GM19023 (cell line): ENCODE measurements around the gene EPN2.
"Not testable (repeated sequence)": the region's sequence is repeated elsewhere in the genome, so short reads cannot be mapped to it uniquely, and the experiment has no call there.

Source experiments
- ATAC-seq: cut with Tn5 transposase; IDR thresholded peaks from one replicate; pipeline ENCODE4 v1.9.1; 2021; ENCODE audit warnings: mild to moderate bottlenecking, moderate library complexity; ENCODE audit not compliant: unreplicated experiment

The EPN2 gene

DNA sequence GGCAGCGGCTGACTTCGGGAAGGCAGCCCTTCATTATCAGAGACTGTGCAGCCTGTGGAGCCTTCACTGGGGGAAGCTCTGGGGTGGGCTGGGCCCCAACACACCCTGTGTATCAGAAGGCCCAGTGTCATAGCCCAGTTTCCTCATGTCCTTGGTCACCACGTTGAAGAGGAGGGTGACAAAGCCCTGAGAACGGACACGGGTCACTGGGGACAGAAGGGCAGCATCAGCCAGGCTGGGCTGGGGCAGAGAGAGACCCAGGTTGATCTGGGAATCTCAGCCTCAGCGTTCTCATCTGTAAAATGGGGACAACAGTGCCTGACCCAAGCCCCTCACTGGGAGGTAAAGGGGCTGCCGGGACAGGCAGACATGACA is 106.1 kb downstream of the EPN2 start:
- no peak for ATAC-seq

DNA sequence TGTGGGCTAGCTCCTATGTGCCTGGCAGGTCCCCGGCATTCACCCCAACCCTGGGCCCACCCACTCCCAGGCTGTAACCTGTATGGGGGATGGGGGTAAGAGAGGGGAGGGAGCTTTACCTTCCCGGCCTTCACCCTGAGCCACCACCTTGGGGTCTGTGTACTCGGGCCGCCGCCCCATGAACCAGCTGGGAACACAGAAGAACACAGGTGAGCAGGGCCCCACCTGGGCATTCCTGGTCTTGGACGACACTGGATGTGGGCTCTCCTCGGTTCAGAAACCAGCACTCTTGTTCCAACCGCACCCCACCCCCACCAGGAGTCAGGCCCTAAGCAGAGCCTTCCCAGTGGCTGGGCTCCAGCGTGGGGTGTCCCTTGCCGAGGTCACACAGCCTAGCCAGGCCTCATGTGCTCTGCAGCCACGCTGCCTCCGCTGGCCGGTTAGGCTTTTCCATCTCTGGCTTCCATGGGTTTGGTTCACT is 106.5 kb downstream of the EPN2 start:
- ATAC-seq: no peak

DNA sequence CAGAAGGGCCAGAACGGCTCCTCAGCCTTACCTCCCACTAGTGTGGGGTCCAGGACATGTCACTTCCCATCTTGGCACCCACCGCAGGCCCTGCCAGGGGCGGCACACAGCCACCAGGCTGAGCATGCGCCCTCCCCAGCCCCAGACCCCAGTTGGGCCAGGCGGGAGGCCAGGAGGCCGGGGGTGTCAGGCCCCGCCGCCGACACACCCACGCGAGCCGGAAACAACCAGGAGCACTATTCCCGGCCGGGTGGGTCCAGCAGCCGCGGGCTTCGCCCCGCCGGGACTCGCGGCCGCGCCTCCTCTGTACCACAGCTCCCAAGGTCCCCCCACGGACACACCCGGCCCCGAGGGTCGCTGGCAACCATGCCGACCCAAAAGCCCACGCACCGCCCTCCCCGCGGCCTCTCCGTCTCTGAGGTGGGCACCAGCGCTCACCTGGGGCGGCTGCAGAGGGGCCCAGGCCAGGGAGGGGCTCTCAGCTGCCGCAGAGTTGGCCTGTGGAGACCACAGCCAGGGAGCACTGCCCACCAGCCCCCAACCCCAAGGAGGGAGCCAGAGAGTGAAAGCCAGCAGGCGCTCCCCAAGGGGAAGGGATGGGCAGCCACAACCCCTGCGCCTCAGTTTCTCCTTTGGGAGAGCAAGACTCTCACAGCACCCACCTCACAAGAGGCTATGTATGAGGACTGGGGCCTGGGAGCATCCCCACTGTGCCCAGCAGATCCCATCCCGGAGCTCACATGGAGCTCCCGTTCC is 107.3 kb downstream of the EPN2 start:
- ATAC-seq: no peak

DNA sequence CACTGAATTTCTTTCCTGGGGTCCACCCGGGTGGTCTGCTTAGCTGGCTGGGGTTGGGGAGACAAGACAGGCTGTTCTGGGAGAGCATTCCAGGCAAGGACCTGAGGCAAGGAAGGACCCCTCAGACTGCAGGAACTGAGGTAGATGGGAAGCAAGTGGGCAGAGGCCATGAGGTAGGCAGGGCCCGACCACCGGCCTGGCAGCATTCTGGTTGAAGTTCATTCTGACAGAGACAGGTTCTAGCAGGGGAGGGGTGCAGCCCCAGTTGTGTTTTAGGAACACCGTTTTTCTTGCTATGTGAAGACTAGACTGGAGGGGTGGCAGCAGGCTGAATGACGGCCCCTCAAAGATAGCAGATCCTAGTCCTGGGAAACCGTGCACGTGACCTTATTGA is 107.9 kb downstream of the EPN2 start:
- no peak for ATAC-seq

DNA sequence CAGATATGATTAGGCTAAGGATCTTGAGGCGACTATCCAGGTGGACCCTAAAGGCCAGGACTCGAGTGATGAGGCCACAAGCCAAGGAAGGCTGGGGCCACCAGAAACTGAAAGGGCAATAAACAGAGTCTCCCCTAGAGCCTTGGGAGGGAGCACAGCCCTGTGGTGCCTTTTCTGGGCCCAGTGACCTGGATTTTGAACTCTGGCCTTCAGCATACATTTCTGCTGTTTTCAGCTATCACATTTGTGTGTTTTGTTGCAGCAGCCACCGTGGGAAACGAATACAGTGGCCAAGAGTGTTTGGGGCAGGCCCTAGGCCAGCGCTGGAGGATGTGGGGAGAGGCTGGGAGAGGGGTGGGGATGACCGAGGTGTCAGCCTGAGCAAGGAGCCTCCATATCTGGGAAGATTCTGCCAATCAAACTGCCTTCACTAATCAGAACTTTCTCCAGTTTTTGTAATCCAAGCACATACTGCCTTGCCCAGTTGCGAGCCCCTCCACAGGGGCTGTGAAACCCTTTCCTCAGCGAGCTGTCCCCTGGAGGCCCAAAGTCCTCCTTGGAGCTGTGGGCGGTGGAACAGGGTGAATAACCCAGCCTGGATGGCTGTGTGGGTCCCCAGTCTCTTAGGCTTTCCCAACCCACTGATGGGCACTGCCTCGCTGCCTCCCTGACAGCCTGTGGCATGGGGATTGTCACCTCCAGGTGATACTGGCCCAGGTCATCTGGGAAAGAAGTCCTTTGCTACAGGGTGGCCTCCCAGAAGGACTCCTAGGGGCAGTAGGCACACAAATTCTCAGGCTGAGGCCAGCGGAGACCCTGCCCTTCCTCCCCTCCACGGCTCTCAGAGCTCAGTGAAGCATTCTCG is 108.6 kb downstream of the EPN2 start:
- no peak for ATAC-seq

DNA sequence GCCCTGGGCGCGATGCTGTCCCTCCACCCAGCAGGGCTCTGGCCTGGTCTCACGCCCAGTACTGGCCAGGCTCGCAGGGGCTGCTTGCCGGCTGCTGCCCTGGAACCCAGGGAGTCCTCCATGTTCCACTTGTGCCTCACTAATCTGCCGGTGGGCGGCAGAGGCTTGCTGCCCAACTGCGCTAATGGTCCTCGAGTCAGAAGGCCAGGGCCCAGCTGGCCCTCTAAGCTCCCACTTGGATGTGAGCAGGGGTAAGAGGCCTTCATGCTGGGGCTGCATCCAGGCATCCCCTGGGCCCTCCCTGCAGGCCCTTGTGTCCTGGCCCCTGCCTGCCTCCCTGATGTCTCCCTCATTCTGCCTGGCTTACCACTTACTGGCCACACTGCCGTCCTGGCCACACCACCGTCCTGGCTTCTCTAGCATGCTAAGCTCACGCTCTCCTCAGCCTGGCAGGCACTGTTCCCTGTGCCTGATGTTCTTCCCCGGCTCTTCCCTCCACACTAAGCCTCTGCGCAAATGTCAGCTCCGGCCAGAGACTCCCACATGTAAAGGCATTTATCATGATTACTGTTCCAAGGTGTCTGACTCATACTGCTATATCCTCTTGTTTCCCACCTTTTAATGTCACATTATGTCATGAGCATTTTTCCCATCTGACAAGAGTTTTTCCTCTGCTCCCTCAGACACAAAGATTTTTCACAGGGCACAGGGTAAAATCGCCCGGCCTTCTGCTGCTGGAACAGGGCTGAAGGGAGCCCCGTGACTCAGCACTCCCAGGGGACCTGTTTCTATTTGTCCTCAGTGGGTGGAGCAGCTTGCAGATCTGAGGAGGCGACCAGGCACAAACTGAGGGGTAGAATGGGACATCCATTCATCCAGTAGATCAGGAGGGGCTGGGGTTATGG is 109.4 kb downstream of the EPN2 start:
- no peak for ATAC-seq

DNA sequence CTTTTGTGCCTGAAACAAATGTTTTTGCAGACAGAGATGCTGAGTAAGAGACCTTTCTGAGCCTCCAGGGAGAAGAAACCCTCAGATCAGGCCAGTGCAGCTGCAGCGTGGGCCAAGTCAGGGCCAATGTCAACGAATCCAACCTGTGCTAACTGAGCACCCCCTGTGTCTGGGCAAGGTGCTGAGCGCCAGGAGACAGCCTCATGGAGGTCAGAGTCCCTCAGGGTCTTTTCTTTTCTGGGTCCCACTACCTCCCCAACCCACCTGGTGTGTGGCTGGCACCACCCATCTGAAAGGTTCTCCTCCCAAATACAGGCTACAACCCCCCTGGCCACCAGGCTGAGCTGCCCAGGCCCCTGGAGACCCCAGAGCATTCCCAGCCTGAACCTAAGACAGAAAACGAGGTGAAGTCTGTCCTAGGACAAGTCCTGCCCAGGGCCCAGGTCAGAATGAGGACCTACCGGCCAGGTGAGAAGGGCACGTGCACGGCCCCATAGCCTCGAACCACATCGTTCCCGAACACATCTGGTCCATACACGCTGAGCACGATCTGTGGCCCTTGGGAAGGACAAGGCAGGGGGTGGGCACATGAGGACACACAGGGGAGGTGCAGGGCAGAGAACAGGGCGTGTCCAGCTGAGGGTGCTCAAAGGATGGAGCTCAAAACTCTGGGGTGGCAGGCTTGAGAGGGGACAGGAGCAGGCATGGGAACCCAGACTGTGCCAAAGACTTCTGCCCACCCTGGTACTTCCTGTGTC is 110.3 kb downstream of the EPN2 start:
- no peak for ATAC-seq

DNA sequence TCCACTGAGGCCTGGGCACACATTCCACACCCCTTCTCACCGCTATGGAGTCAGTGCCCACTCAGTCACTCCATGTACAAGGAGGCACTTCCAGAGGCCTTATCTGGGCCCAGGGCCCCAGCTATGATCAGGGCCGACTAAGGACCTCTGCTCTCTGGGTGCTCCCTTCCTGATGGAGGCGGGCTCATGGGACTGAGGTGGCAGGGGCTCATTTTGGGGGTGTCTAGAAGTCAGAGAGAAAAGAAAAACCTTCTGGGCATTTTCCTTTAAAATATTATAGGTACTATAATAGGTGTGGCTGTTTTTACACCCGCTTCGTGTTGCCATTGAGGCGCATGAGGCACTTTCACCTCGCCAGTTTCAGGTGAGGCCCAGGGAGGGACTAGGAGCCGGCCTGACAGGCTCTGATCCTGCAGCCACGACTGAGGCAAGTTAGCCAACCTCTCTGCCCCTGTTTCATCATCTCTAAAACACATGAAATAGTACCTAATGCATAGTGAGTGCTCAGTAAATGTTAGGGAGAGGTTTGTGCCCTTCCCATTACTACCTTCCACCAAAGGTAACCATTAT is 111.0 kb downstream of the EPN2 start:
- no peak for ATAC-seq

DNA sequence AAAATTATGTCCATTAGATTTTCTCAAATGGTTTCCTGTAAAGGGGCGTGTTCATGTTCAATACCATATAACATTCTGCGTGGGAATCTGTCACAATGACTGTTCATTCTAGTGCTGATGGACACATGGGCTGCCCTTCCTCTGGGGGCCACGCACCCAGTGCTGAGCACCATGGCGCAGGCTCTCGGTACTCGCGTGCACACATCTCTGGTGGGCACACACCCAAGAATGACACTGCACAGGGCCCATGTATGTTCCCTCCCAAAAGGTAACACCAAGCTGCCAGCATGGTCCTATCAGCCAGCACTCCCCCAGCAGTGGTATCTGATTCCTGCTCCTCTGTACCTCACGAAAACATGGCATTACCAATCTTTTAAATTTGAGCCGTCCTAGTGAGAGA is 111.6 kb downstream of the EPN2 start:
- ATAC-seq: no peak

DNA sequence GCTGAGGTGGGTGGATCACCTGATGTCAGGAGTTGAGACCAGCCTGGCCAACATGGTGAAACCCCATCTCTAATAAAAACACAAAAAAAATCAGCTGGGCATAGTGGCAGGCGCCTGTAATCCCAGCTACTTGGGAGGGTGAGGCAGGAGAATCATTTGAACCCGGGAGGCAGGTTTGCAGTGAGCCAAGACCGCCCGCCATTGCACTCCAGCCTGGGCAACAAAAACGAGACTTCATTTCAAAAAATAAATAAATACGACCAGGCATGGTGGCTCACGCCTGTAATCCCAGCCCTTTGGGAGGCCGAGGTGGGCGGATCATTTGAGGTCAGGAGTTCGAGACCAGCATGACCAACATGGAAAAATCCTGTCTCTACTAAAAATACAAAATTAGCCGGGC is 116.2 kb downstream of the EPN2 start:
- ATAC-seq: not testable (repeated sequence)

DNA sequence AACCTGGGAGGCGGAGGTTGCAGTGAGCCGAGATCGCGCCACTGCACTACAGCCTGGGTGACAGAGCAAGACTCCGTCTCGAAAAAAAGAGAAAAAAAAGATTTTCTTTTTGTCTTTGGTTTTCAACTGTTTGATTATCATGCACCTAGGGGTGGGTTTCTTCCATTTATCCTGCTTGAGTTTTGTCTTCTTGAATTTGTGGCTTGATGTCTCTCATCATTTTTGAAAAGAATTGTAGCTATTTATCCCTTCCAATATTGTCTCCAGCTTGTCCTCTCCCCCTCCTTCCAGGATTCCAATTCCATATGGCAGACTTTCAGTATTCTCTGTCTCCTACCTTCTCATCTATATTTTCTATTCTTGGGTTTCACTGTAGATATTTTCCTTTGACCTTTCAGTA is 117.6 kb downstream of the EPN2 start:
- no peak for ATAC-seq

DNA sequence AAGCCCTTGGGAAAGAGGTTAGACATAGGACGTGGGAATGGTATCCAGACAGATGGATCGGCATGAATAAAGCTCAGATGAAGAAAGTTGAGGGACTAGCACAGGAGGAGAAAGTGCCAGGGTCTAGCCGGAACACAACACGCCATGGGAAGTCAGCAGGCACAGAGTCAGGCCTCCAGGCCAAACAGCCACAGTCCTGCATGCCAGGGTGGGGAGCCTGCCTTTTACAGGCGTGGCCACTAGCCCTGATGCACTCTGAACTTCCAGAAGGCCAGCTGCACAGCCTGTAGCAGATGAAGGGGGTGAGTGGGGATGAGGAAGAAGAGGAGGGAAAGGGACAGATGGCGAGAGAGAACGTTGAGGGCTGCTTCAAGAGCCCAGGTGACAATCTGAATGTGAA is 120.2 kb downstream of the EPN2 start:
- ATAC-seq: no peak

DNA sequence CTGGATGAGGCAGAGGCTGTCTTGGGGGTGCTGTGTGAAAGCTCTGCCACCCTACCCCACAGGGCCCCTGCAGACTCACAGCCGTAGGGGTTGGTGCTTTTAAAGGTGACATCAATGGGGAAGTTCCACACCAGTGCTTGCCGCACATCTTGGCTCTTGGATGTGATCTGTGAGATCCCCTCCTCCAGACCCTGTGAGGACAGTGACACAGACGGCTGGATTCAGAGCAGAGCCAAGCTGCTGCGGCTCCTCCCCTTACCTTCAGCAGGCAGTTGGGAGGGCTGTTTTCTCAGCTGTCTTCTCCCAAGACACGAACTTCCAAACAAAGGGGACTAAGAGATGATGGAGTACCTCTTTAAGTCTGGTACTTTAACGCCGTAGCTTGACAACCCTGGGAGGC is 120.6 kb downstream of the EPN2 start:
- no peak for ATAC-seq

DNA sequence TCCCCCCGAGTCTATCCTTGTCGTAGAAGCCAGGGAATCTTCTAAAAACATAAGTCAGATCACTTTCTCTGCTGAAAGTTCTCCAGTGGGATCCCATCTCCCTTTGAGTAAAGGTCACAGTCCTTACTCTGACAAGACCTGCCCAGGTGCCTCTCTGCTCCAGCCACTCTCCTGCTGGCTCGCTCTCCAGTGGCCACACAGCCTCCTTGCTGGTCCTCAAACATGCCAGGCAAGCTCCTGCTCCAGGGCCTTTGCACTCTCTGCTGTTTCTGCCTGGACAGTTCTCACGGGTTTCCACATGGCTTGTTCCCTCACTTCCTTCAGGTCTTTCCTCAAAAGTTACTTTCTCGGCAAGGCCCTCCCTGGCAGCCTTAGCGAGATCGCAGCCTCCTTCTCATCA is 122.0 kb downstream of the EPN2 start:
- ATAC-seq: no peak

DNA sequence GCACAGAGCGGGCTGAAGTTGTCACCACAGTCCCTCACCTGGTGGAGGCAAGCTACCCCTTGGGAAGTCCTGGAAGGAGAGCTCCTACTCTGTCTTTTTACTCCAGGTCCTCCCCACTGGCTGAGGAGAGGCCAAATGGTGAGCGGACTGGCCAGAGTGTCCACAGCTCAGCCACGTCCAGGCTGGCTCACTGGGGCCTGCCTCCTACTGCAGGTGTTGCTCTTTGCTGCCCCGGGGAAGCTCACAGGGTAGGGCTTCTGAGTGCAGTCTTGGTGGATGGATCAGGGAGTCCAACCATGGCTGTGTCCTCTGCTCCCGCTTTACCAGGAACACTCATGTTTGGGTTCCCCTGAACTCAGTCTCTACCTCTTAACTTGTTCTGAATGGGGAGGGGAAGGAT is 122.7 kb downstream of the EPN2 start:
- no peak for ATAC-seq

DNA sequence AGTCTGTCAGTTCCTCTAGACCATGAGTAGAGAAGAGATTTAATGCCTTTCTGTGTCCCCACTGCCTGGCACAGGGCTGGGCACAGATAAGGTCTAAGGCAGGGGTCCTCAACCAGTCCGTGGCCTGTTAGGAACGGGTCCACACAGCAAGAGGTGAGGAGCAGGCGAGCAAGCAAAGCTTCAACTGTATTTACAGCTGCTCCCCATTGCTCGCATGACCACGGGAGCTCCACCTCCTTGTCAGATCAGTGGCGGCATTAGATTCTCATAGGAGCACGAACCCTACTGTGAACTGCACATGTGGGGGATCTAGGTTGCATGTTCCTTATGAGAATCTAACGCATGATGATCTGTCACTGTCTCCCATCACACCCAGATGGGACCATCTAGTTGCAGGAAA is 123.6 kb downstream of the EPN2 start:
- ATAC-seq: no peak

DNA sequence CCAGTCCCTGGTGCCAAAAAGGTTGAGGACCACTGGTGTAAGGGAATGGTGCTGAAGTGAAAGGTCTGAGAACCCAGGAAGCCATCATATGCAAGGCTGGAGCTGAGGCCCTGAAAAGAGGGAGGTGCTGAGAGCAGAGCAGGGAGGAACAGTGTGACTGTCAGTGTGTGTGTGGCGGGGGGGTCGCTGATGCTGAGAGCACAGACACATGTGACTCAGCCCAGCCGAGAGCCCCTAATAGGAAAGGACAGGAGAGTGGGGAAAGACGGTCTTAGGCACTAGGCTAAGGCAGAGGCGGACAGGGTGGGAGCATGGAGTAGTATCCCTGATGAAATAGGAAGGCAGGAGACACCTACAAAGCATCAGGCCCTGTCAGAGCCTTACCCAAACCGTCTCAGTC is 124.2 kb downstream of the EPN2 start:
- ATAC-seq: no peak

DNA sequence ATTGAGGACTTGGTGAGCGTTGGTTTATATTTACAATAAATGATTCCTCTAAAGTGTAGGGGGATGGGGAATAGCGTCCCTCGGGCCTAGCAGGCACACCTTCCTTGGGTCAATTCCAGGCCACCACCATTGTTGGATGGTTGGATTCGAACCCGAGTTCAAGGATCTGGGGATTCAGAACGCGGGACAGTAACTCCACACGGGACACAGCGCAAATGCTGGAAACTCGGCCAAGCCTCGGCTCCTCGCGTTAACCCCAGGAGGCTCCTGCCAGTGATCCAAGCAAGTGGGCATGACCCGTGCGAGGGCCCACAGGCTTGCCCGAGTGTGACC is 124.7 kb downstream of the EPN2 start:
- ATAC-seq: peak; percentile 3

DNA sequence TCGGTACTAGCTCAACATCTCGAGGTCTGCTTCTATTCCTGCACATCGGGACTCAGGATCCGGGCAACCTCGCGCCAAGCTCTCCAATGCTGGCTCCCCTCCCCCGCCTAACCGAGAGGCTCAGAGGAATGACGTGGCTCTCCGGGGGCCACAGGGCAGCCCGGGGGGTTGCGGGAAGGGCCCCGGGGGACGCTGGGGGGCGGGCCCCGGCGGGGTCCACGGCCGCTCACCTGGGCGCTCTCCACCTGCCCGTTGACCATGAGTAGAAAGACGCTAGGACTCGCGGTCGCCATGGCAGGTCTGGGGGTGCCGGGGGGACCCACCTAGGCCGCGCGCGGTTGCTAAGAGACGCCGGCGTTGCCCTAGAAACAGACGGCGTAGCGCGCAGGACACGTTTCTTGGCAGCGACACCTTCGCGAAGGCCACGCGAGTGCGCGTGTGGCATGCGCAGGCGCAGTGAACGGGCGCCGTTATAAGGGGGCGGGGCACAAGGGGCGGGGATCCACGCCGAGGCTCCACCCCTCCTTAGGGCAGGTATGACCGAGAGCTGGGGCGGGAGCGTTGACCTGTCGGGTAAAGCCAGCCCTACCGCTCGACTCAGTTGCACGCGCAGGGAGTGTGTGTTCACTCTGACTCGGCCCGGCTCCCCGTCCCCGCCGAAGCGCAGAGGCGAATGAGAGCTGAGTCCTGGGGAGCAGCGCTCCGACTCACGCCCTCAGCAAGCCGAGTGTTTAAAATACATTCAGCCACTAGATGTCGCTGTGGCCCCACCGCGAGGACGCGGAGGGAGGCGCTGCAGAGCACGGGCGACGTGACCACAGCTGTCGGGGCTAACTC is 125.3 kb downstream of the EPN2 start, which contains the start of gene B9D1:
Gene B9D1 (minus strand): TSS at position 447 of the 837 bp plus-strand sequence. CDS start 154 bp downstream, at position 293.
- ATAC-seq: peak; percentile 74
